HG03095 (cell line): ENCODE data around the gene MAP1LC3B2.

Experiments
- ATAC-seq: cut with Tn5 transposase; IDR thresholded peaks from one replicate; pipeline ENCODE4 v1.9.1; 2021; ENCODE audit warnings: moderate library complexity; ENCODE audit not compliant: unreplicated experiment

The MAP1LC3B2 gene

DNA sequence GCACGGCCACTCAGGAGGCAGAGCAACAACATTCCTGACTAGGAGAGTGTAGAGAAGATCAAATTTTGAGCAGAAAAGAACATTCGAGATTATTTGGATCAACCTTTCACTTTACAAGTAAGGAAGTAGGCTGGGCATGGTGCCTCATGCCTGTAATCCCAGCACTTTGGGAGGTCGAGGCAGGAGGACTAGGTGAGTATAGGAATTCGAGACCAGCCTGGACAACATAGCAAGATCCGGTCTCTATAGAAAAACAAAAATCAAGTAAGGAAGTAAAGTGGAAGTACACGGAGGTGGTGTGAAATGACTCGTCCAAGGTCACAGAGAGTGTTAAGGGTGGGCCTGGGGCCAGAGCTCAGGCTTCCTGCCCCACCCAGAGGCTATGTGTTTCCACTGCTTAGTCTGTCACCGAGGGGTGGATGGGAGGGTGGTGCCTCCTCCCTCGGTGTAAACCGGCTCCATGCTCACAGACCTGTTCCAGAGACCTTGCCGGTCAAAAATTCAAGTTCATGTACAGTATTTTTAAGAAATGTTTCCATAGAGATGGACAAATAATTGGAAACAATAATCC, 51.9 kb downstream of the MAP1LC3B2 start:
- no peak for ATAC-seq

DNA sequence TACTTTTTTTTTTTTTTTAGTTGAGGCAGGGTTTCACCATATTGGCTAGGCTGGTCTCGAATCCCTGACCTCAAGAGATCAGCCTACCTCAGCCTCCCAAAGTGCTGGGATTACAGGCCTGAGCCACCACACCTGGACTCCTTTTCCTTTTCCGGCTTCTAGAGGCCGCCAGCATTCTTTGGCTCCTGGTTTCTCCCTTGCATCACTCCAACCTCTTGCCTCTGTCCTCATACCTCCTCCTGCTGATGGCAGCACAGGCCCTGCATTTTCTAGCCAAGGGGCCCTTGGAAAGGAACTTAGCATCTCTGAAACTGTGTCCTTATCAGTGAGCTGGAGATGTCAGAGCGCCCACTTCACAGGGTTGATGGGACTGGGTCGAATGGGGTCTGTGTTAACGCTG, 53.3 kb downstream of the MAP1LC3B2 start:
- no peak for ATAC-seq

DNA sequence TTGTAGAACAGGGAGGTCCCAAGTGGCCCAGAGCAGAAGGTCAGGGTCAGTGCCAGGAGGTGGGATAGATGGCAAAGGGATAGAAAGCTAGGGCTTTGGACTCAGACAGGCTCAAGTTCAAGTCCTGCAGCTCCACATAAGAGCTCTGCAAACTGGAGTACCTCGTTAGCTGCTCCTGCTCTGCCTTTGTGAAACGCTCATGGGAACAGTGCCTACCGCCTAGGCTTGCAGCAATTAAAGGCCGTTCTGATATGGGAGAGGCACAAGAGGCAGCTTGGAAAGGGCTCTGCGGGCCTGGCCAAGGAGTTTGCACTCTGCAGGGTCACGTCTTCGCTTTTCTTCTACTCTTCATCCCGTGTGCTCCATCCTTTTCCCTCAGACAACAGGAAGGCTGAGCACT, 54.1 kb downstream of the MAP1LC3B2 start:
- ATAC-seq: no peak

DNA sequence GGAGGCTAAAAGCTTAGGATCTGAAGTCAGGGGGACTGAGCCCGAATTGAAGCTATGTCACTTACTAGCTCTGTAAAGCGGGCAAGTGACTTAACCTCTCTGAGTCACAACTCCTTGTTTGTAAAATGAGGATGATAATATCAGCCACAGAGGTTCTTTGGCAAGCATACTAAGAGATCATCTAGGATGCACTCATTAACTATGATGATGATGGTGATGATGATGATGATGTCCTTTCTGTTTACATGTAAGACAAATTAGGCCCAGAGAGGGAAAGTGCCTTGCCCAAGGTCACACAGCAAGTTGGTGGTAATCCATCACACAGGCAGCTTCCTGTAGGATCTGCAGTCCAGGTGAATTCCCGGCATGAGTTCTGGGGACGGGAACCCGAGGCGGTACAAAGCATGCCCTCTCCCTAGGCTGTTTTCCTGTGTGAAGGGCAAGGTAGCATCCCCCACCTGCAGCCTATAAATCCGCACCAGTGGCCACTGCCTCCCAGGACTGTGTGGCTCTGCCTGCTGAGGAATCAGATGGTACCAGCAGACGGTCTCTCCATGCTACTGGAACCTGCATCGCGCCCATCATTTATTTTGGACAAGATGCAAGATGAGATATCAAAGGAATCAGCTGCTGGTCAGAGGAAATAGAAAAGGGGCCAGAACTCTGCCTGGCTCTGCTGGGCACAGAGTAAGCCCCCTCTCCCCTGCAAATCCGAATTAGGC, 55.2 kb downstream of the MAP1LC3B2 start:
- no peak for ATAC-seq

DNA sequence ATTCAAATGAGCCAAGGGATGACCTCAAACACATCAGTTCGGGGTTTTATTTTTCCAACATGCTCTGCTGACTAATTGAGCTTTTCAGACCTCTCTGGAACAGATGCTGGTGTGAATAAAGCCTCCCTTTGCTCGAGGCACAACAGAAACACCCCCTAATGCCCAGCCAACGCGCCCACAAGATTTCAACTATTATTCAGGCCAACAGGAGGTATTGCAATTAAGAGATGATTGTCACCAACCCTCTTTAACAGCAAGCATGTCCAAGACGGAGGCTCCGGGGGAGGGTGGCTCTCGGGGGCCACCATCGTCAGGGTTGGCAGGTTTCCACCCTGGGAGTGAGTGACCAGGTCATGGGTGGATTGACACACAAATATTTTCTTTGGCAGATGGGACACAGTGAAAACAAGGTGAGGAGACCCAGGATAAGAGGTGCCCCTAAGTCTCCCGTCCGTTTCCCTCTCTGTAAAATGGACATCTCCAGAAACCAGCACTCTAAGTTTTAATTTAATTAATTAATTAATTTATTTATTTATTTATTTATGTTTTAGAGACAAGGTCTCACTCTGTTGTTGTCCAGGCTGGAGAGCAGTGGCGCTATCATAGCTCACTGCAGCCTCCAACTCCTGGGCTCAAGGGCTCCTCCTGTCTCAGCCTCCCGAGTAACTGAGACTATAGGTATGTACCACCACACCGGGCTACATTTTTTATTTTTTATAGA, 56.1 kb downstream of the MAP1LC3B2 start:
- no peak for ATAC-seq

DNA sequence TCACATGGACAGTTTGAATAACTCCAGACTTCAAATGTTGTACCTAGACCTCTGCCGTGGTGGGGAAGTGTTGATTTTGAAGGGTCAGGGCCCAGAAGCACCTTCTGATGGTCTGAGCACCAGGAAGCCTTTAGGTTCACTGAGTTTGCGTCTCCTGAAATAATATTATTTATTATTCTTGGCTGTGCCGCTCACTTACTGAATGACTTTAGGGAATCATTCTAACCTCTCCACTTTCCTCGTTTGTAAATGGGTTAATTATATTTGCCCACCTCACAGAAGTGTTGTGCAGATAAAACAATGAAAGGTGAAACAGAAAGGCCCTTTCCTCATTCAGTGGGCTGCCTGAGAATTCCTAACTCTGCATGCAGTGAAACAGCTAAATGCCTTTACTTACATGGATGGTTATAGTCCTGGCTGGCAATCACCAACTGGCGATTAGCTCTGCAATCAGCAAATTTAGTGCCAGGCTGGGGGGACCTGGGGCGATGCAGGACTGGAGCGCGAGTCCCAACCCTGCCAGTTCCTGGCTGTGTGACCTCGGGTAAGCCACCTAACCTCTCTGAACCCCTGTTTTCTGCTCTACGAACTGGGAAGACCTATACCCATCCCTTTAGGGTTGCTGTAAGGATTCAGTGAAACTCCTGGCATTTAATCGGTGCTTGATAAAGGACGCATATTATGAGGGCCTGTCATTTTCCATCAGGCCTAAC, 57.5 kb downstream of the MAP1LC3B2 start:
- no peak for ATAC-seq

DNA sequence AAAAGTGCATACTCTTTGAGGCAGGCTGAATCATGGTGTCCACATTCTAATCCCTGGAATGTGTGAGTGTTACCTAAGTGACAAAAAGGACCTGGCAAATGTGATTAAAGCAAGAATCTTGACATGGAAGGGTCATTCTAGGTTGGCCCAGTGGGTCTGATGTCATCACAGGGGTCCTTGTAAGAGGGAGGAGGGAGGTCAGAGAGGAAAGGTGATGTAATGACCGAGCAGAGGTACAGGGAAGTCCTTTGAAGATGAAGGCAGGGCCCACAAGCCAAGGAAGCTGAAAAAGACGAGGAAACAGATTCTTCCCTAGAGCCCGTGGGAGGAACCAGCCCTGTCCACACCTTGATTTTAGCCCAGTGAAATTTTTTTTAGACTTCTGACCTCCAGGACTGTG, 60.1 kb downstream of the MAP1LC3B2 start:
- ATAC-seq: no peak

DNA sequence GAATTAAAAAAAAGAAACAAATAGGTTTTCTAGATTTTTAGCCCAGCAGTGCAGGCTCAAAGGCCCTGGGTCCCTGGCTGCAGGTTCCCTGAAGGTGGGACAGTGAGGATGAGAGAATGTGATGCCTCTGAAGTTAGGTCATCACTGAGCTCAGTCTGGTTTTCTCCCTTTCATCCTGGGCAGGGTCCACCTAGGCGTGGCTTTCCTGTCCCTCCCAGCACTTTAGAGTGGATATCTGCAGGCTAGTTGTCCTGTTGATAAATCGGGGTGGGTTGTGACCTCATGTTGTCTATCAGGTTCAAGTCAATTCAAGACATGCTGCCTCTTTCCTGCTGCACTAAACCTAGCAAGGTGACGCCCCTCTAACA, 60.9 kb downstream of the MAP1LC3B2 start:
- no peak for ATAC-seq

DNA sequence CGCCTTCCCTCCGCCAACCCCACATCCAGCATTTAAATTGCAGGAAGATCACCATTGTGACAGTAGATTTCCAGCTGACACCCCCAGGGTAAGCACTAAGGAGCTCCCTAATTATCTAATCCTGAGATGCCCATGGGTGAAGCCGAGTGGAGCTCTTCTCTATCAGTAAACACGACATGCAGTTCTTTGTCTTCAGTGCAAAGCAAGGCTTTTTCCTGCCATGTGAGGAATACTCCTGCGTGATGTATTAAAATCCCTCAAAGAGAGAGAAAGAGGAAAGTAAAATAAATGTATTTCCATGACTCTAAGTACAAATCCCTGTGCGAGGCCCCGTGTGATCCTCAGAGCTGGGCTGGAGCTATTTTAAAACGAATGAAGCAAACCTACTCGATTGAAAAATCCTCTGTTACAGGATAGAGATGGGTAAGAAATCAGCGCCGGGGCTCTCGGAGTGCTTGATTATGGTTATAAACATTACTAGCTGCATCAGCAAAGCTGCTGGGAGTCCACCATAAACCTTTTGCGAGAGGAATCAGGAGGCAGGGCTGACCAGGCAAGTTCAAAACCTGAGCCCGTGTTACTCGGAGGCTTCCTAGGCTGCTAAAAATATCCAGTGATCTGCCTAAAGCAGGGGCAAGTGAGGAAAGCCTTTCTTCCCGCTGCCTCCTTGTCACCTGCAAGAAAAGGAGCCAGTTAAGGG, 61.5 kb downstream of the MAP1LC3B2 start:
- no peak for ATAC-seq

DNA sequence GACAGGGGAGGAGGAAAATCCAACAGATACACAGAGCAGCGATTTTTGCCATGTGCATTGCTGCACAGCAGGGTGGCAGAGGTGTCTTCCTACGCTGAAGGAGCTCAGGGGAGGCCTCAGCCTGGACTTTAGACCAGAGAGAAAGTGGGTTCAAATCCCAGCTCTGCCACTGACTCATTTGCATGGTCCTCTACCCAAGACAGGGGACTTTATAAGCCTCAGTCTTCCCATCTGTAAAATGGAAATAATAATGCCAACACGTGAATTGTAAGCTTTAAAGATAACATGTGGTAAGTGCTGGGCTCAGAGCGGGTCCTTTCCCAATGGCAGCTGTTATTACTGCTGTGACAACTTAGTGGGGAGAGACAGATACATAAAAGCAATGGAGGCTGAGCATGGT, 62.0 kb downstream of the MAP1LC3B2 start:
- no peak for ATAC-seq

DNA sequence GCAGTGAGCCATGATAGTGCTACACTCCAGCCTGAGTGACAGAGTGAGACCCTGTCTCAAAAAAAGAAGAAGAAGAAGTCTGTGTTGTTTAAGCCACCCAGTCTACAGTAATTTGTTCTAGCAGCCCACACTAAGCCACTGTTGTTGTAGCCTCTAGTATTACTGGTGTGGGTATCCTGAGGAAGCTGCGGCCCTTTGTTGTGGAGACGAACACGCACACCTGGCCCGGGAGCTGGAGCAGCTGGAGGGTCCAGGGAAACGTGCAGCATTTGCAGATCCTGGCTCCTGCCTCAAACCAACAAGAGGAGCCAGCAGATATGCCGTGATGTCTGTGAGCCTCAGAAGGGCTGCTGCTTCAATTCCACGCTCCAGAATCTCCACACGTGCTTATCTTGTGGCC, 65.3 kb downstream of the MAP1LC3B2 start:
- ATAC-seq: no peak

DNA sequence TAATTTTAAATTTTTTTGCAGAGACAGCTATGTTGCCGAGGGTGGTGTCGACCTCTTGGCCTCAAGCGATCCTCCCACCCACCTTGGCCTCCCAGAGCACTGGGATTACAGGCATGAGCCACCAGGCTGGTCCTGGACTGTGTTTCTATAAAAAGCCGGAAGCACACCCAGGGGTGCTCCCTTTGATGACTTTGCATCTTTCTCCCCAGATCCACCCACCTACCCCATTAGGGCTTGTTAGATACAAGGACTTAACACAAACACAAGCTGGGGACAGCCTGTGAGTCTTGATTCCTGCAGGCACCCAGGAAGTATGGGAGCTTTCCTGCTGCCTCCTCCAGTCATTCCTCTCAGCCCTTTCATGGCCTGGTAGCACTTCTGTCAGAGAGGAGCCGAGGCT, 67.0 kb downstream of the MAP1LC3B2 start:
- ATAC-seq: no peak
